Neural cell (in vitro differentiated cells): ENCODE data around the gene LOXHD1. TPM values are rescaled to one million over a fixed set of nuclear protein-coding genes. Genes with fewer than 3 reads are reported as not detected.

Experiments
- H2AFZ ChIP-seq: fragments of 200-600, 300-800 bp; sonication (generic), shearing (Covaris generic); 2 replicates; pipeline ENCODE4 v1.6.0; 2014; ENCODE audit warnings: low read depth, mild to moderate bottlenecking, antibody characterized with exemption, low read length, moderate library complexity
- H3F3A ChIP-seq: fragments of 200-600 bp; shearing (Covaris generic); 2 replicates; pipeline ENCODE4 v1.6.1; 2016; ENCODE audit warnings: mild to moderate bottlenecking, moderate library complexity, mixed read lengths, antibody characterized with exemption, low read length; ENCODE audit not compliant: insufficient read depth, poor library complexity, severe bottlenecking
- H3K27ac ChIP-seq: fragments of 200-600, 300-800 bp; sonication (generic), shearing (Covaris generic); 2 replicates; pipeline ENCODE4 v1.5.1; 2014; ENCODE audit warnings: mild to moderate bottlenecking, low read length, moderate library complexity
- H3K27me3 ChIP-seq: fragments of 300-800, 200-600 bp; sonication (generic), shearing (Covaris generic); 2 replicates; pipeline ENCODE4 v1.6.0; 2014; ENCODE audit warnings: mild to moderate bottlenecking, low read depth, low read length, moderate library complexity; ENCODE audit not compliant: insufficient read depth
- H3K36me3 ChIP-seq: fragments of 300-800, 200-600 bp; sonication (generic), shearing (Covaris generic); 2 replicates; pipeline ENCODE4 v1.5.1; 2014; ENCODE audit warnings: mild to moderate bottlenecking, antibody characterized with exemption, low read length, moderate library complexity; ENCODE audit not compliant: insufficient read depth
- H3K4me2 ChIP-seq: fragments of 300-800, 200-600 bp; sonication (generic), shearing (Covaris generic); 2 replicates; pipeline ENCODE4 v1.6.0; 2014; ENCODE audit warnings: mild to moderate bottlenecking, low read length
- H3K4me3 ChIP-seq: fragments of 300-800, 200-600 bp; sonication (generic), shearing (Covaris generic); 2 replicates; pipeline ENCODE4 v1.5.1; 2014; ENCODE audit warnings: mild to moderate bottlenecking, low read length, moderate library complexity
- H3K79me2 ChIP-seq: fragments of 200-600 bp; shearing (Covaris generic); replicated peaks from 2 replicates; pipeline ENCODE4 v1.6.0; 2014; ENCODE audit warnings: mild to moderate bottlenecking, low read length, moderate library complexity; ENCODE audit not compliant: insufficient read depth
- H3K9ac ChIP-seq: fragments of 300-800, 200-600 bp; sonication (generic), shearing (Covaris generic); 2 replicates; pipeline ENCODE4 v1.6.1; 2016; ENCODE audit warnings: mild to moderate bottlenecking, low read length, mixed read lengths
- H3K9me2 ChIP-seq: fragments of 200-600 bp; shearing (Covaris generic); 2 replicates; pipeline ENCODE4 v1.6.1; 2016; ENCODE audit warnings: mild to moderate bottlenecking, low read length, mixed read lengths; ENCODE audit not compliant: insufficient read depth
- H3K9me3 ChIP-seq: fragments of 200-600, 300-800 bp; sonication (generic), shearing (Covaris generic); 2 replicates; pipeline ENCODE4 v1.6.1; 2016; ENCODE audit warnings: mild to moderate bottlenecking, mixed run types, low read length, moderate library complexity, mixed read lengths
- H4K20me1 ChIP-seq: fragments of 200-600 bp; shearing (Covaris generic); 2 replicates; pipeline ENCODE4 v1.6.1; 2016; ENCODE audit warnings: mild to moderate bottlenecking, mixed run types; ENCODE audit not compliant: insufficient read depth
- EP300 ChIP-seq: fragments of 450-650 bp; conservative IDR thresholded peaks from 2 replicates; pipeline ENCODE4 v1.6.1; 2014; ENCODE audit warnings: antibody characterized with exemption, mild to moderate bottlenecking, moderate library complexity; ENCODE audit not compliant: poor library complexity, severe bottlenecking
- EZH2 ChIP-seq: fragments of 200-600, 300-800 bp; shearing (Covaris generic), sonication (generic); IDR thresholded peaks from 2 replicates; pipeline ENCODE4 v1.6.1; 2014; ENCODE audit warnings: antibody characterized with exemption, low read length, borderline replicate concordance, mild to moderate bottlenecking; ENCODE audit not compliant: insufficient read depth, poor library complexity, severe bottlenecking
- MXI1 ChIP-seq: fragments of 450-650 bp; conservative IDR thresholded peaks from 2 replicates; pipeline ENCODE4 v1.6.1; 2014; ENCODE audit warnings: antibody characterized with exemption, mild to moderate bottlenecking; ENCODE audit not compliant: poor library complexity, severe bottlenecking
- POLR2AphosphoS5 ChIP-seq: IDR thresholded peaks from 2 replicates; pipeline ENCODE4 v1.6.1; 2012
- RAD21 ChIP-seq: fragments of 450-650 bp; conservative IDR thresholded peaks from 2 replicates; pipeline ENCODE4 v1.6.1; 2014; ENCODE audit warnings: antibody characterized with exemption, mild to moderate bottlenecking, moderate library complexity
- SMC3 ChIP-seq: fragments of 450-650 bp; conservative IDR thresholded peaks from 2 replicates; pipeline ENCODE4 v1.6.1; 2014; ENCODE audit warnings: antibody characterized with exemption, mild to moderate bottlenecking, moderate library complexity; ENCODE audit not compliant: poor library complexity
- TAF1 ChIP-seq: IDR thresholded peaks from 2 replicates; pipeline ENCODE4 v1.6.1; 2012; ENCODE audit warnings: low read depth
- polyA plus RNA-seq: library from polyadenylated mRNA; depleted of rRNA; stranded (reverse); fragments of >200 nt; gene quantifications from 2 replicates; pipeline ENCODE4 v1.2.3, GENCODE V29; 2014
- TF ChIP-seq, protein P1 (sequence below): fragments of 450-650 bp; IDR thresholded peaks from 2 replicates; pipeline ENCODE4 v1.5.1; 2014; ENCODE audit warnings: antibody characterized with exemption, mild to moderate bottlenecking, moderate library complexity; ENCODE audit not compliant: poor library complexity, severe bottlenecking
- TF ChIP-seq, protein P2 (sequence below): IDR thresholded peaks from 2 replicates; pipeline ENCODE4 v1.6.1; 2012; ENCODE audit warnings: borderline replicate concordance

LOXHD1 gene
- polyA plus RNA-seq, 1 donor from 2014 or later: not detected

DNA sequence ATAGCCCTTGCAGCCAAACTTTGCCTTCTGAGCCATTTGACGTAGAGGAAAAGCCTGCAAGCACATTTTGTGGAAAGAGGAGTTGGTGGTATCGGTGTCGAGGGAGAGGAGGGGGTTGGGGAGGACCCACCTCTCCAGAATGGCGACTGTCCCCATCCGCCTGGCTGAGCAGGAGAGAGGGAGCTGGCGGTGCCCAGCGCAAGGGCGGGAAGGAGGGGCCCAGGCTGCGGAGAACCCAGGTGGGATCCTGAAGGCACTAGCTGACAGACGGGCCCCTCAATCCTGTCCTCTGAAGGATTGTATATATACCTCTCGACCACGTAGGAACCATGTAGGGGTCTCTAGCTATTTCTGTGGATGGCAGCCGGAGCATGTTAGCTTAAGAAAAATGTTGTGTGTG, 200.3 kb downstream of the LOXHD1 start:
- Histone ChIP-seq H3K9me3 (no peaks in the 10 kb centered on the region), H3K79me2 (no peaks in the 10 kb centered on the region), H3K4me3 (no peak overlapping the region), H3K9me2 (no peaks in the 10 kb centered on the region), H3F3A (no peaks in the 10 kb centered on the region), H3K9ac (no peak overlapping the region), H3K4me2 (no peak overlapping the region), H2AFZ (no peak overlapping the region), H3K27ac (no peak overlapping the region), H4K20me1 (no peaks in the 10 kb centered on the region), H3K36me3 (peaks cover 5% of the 10 kb centered on the region), H3K27me3 (no peaks in the 10 kb centered on the region)
- TF ChIP-seq EZH2 (no peak), EP300 (no peak), MXI1 (no peak), RAD21 (no peak), TAF1 (no peak), SMC3 (no peak), POLR2AphosphoS5 (no peak)
- TF ChIP-seq, protein P1, sequence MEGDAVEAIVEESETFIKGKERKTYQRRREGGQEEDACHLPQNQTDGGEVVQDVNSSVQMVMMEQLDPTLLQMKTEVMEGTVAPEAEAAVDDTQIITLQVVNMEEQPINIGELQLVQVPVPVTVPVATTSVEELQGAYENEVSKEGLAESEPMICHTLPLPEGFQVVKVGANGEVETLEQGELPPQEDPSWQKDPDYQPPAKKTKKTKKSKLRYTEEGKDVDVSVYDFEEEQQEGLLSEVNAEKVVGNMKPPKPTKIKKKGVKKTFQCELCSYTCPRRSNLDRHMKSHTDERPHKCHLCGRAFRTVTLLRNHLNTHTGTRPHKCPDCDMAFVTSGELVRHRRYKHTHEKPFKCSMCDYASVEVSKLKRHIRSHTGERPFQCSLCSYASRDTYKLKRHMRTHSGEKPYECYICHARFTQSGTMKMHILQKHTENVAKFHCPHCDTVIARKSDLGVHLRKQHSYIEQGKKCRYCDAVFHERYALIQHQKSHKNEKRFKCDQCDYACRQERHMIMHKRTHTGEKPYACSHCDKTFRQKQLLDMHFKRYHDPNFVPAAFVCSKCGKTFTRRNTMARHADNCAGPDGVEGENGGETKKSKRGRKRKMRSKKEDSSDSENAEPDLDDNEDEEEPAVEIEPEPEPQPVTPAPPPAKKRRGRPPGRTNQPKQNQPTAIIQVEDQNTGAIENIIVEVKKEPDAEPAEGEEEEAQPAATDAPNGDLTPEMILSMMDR: no peak
- TF ChIP-seq, protein P2, sequence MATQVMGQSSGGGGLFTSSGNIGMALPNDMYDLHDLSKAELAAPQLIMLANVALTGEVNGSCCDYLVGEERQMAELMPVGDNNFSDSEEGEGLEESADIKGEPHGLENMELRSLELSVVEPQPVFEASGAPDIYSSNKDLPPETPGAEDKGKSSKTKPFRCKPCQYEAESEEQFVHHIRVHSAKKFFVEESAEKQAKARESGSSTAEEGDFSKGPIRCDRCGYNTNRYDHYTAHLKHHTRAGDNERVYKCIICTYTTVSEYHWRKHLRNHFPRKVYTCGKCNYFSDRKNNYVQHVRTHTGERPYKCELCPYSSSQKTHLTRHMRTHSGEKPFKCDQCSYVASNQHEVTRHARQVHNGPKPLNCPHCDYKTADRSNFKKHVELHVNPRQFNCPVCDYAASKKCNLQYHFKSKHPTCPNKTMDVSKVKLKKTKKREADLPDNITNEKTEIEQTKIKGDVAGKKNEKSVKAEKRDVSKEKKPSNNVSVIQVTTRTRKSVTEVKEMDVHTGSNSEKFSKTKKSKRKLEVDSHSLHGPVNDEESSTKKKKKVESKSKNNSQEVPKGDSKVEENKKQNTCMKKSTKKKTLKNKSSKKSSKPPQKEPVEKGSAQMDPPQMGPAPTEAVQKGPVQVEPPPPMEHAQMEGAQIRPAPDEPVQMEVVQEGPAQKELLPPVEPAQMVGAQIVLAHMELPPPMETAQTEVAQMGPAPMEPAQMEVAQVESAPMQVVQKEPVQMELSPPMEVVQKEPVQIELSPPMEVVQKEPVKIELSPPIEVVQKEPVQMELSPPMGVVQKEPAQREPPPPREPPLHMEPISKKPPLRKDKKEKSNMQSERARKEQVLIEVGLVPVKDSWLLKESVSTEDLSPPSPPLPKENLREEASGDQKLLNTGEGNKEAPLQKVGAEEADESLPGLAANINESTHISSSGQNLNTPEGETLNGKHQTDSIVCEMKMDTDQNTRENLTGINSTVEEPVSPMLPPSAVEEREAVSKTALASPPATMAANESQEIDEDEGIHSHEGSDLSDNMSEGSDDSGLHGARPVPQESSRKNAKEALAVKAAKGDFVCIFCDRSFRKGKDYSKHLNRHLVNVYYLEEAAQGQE: no peak

DNA sequence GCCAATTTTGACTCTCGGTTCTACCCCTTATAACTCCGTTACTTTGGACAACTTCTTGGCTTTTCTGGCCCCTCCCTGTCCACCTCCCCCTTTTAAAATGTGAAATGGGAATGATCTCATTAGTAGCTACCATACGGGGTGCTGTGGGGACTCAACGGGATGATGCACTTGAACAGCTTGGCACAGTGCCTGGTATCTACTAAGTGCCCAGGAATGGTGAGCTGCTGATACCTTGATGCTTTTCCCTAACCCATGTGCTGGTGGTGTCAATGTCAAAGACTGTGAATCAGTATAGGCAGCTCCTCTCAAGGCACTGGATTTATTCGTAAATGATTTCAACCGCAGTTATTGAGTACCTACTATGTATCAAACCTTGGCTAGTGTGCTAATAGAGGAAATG, 204.2 kb downstream of the LOXHD1 start:
- Histone ChIP-seq H3K9ac (no peak overlapping the region), H3K4me2 (no peak overlapping the region), H3K9me3 (peaks cover 12% of the 10 kb centered on the region), H3K27ac (no peak overlapping the region), H3K9me2 (no peaks in the 10 kb centered on the region), H3F3A (no peaks in the 10 kb centered on the region), H3K4me3 (no peak overlapping the region), H4K20me1 (no peaks in the 10 kb centered on the region), H2AFZ (no peak overlapping the region), H3K36me3 (peaks cover 31% of the 10 kb centered on the region), H3K79me2 (no peaks in the 10 kb centered on the region), H3K27me3 (no peaks in the 10 kb centered on the region)
- no peak for TF ChIP-seq TAF1
- no peak for TF ChIP-seq EZH2
- TF ChIP-seq POLR2AphosphoS5: no peak
- no peak for TF ChIP-seq RAD21
- no peak for TF ChIP-seq EP300

DNA sequence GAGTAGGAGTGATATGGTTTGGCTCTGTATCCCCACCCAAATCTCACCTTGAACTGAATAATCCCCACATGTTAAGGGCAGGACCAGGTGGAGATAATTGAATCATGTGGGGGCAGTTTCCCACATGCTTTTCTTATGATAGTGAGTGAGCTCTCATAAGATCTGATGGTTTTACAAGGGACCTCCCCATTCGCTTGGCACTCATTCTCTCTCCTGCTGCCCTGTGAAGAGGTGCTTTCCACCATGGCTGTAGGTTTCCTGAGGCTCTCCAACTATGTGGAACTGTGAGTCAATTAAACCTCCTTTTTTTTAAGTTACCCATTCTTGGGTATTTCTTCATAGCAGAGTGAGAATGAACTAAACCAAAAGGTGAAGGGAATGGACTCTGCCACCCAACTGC, 207.5 kb downstream of the LOXHD1 start:
- Histone ChIP-seq H3K79me2 (no peaks in the 10 kb centered on the region), H4K20me1 (no peaks in the 10 kb centered on the region), H3K36me3 (peaks cover 33% of the 10 kb centered on the region), H3K9me2 (no peaks in the 10 kb centered on the region), H3K9me3 (peaks cover 16% of the 10 kb centered on the region), H3K4me3 (no peak overlapping the region), H3K27ac (no peak overlapping the region), H3K27me3 (no peaks in the 10 kb centered on the region), H3K9ac (no peak overlapping the region), H3F3A (no peaks in the 10 kb centered on the region), H3K4me2 (no peak overlapping the region), H2AFZ (no peak overlapping the region)
- TF ChIP-seq POLR2AphosphoS5 (no peak), TAF1 (no peak), EP300 (no peak), MXI1 (no peak), SMC3 (no peak), RAD21 (no peak), EZH2 (no peak)
- TF ChIP-seq, protein P2: no peak
- TF ChIP-seq, protein P1: no peak
